Measurements from ENCODE around the gene NENF.

Gene NENF

GRCh38 chr1:212401838-212402582 lies 30.7 kb upstream of the NENF start:
- H4K8ac ChIP-seq (ENCODE audit: low read depth, low read length) = no peak overlapping the region
- peaks cover 4 to 15% of the 10 kb centered on the region in 2 donors for H3K9me3 ChIP-seq (replicated peaks in 1 of 2; ENCODE audit: control insufficient read depth in 2 of 2, insufficient read depth in 1 of 2, low read depth in 1 of 2, low read length in 2 of 2)
- no peak overlapping the region for H3K18ac ChIP-seq (ENCODE audit: low read length)
- no peak overlapping the region for H3K4ac ChIP-seq (ENCODE audit: low read length)
- no peaks in the 10 kb centered on the region for H3K27me3 ChIP-seq (ENCODE audit: control insufficient read depth in 3 of 3, insufficient read depth in 3 of 3, low read depth in 1 of 3, low read length in 3 of 3)
- no peak for DNase-seq (ENCODE audit: low spot score)
- H3K79me1 ChIP-seq (ENCODE audit: low read depth, low read length) = no peaks in the 10 kb centered on the region
- H3K4me2 ChIP-seq (ENCODE audit: insufficient read depth, low read length, poor library complexity, severe bottlenecking) = no peak overlapping the region
- H2AFZ ChIP-seq (ENCODE audit: low read length) = no peak overlapping the region
- no peak overlapping the region for H2BK15ac ChIP-seq (ENCODE audit: low read length)
- H3K23ac ChIP-seq (ENCODE audit: low read depth, low read length, poor library complexity) = no peak overlapping the region
- H2BK120ac ChIP-seq (ENCODE audit: low read depth, low read length) = no peak overlapping the region
- H3K27ac ChIP-seq (replicated peaks; ENCODE audit: low read length) = no peak overlapping the region
- no peak overlapping the region for H3K14ac ChIP-seq (ENCODE audit: low read length)
- no peak overlapping the region for H2BK12ac ChIP-seq (ENCODE audit: low read length)
- no peaks in the 10 kb centered on the region for H3K4me1 ChIP-seq (ENCODE audit: control insufficient read depth in 2 of 2, insufficient read depth in 1 of 2, low read depth in 1 of 2, low read length in 2 of 2)
- H2AK5ac ChIP-seq (ENCODE audit: low read depth, low read length) = no peak overlapping the region
- H4K91ac ChIP-seq (ENCODE audit: low read depth, low read length, poor library complexity) = no peak overlapping the region
- H3K36me3 ChIP-seq (replicated peaks in 1 of 2; ENCODE audit: control insufficient read depth in 2 of 2, insufficient read depth in 2 of 2, low read length in 2 of 2) = peaks cover 17 to 70% of the 10 kb centered on the region in 2 donors
- no peak overlapping the region for H2BK5ac ChIP-seq (ENCODE audit: low read length)
- H3K4me3 ChIP-seq (ENCODE audit: low read length in 2 of 2) = no peak overlapping the region
- WGBS, 2 donors (ENCODE audit: extremely low coverage in 2 of 2, insufficient read length in 2 of 2, insufficient replicate concordance in 1 of 2) = no CpG with 5 or more reads among the region's 7 CpGs
- no peak overlapping the region for H3K9ac ChIP-seq (ENCODE audit: low read depth, low read length, poor library complexity)

- no peak overlapping the region for H2BK12ac ChIP-seq (ENCODE audit: low read length)
- WGBS, 2 donors (ENCODE audit: extremely low coverage in 2 of 2, insufficient read length in 2 of 2, insufficient replicate concordance in 1 of 2) = no CpG with 5 or more reads among the region's 7 CpGs
- no peak overlapping the region for H3K18ac ChIP-seq (ENCODE audit: low read length)
- H4K8ac ChIP-seq (ENCODE audit: low read depth, low read length) = no peak overlapping the region
- H3K4me1 ChIP-seq (ENCODE audit: control insufficient read depth in 2 of 2, insufficient read depth in 1 of 2, low read depth in 1 of 2, low read length in 2 of 2) = no peaks in the 10 kb centered on the region
- no peak overlapping the region for H2BK120ac ChIP-seq (ENCODE audit: low read depth, low read length)
- H3K27me3 ChIP-seq (ENCODE audit: control insufficient read depth in 3 of 3, insufficient read depth in 3 of 3, low read depth in 1 of 3, low read length in 3 of 3) = no peaks in the 10 kb centered on the region
- no peak overlapping the region for H4K91ac ChIP-seq (ENCODE audit: low read depth, low read length, poor library complexity)
- peaks cover 21 to 77% of the 10 kb centered on the region in 2 donors for H3K36me3 ChIP-seq (replicated peaks in 1 of 2; ENCODE audit: control insufficient read depth in 2 of 2, insufficient read depth in 2 of 2, low read length in 2 of 2)
- no peak overlapping the region for H2AFZ ChIP-seq (ENCODE audit: low read length)
- H2BK5ac ChIP-seq (ENCODE audit: low read length) = no peak overlapping the region
- no peak overlapping the region for H3K4me3 ChIP-seq (ENCODE audit: low read length in 2 of 2)
- no peak overlapping the region for H3K9ac ChIP-seq (ENCODE audit: low read depth, low read length, poor library complexity)
- DNase-seq (ENCODE audit: low spot score) = no peak
- H3K27ac ChIP-seq (replicated peaks; ENCODE audit: low read length) = no peak overlapping the region
- no peak overlapping the region for H2BK15ac ChIP-seq (ENCODE audit: low read length)
- no peak overlapping the region for H3K14ac ChIP-seq (ENCODE audit: low read length)
- peaks cover 4 to 10% of the 10 kb centered on the region in 2 donors for H3K9me3 ChIP-seq (replicated peaks in 1 of 2; ENCODE audit: control insufficient read depth in 2 of 2, insufficient read depth in 1 of 2, low read depth in 1 of 2, low read length in 2 of 2)
- H3K23ac ChIP-seq (ENCODE audit: low read depth, low read length, poor library complexity) = no peak overlapping the region
- H2AK5ac ChIP-seq (ENCODE audit: low read depth, low read length) = no peak overlapping the region
- no peak overlapping the region for H3K4ac ChIP-seq (ENCODE audit: low read length)
- no peaks in the 10 kb centered on the region for H3K79me1 ChIP-seq (ENCODE audit: low read depth, low read length)
- H3K4me2 ChIP-seq (ENCODE audit: insufficient read depth, low read length, poor library complexity, severe bottlenecking) = no peak overlapping the region
Measured at GRCh38 chr1:212402666-212403321, 29.9 kb upstream of the NENF start.

GRCh38 chr1:212410231-212410820 lies 22.4 kb upstream of the NENF start:
- H2AFZ ChIP-seq (ENCODE audit: low read length) = no peak overlapping the region
- no peak overlapping the region for H2AK5ac ChIP-seq (ENCODE audit: low read depth, low read length)
- H2BK5ac ChIP-seq (ENCODE audit: low read length) = no peak overlapping the region
- no peak overlapping the region for H3K4me3 ChIP-seq (ENCODE audit: low read length in 2 of 2)
- WGBS, 2 donors (ENCODE audit: extremely low coverage in 2 of 2, insufficient read length in 2 of 2, insufficient replicate concordance in 1 of 2) = no CpG with 5 or more reads among the region's 8 CpGs
- H3K27me3 ChIP-seq (ENCODE audit: control insufficient read depth in 3 of 3, insufficient read depth in 3 of 3, low read depth in 1 of 3, low read length in 3 of 3) = peaks cover 0 to 13% (median 0%) of the 10 kb centered on the region in 3 experiments
- no peak overlapping the region for H3K9ac ChIP-seq (ENCODE audit: low read depth, low read length, poor library complexity)
- H3K18ac ChIP-seq (ENCODE audit: low read length) = no peak overlapping the region
- peaks cover 32 to 70% of the 10 kb centered on the region in 2 donors for H3K36me3 ChIP-seq (replicated peaks in 1 of 2; ENCODE audit: control insufficient read depth in 2 of 2, insufficient read depth in 2 of 2, low read length in 2 of 2)
- no peak overlapping the region for H4K8ac ChIP-seq (ENCODE audit: low read depth, low read length)
- no peak overlapping the region for H3K14ac ChIP-seq (ENCODE audit: low read length)
- H3K27ac ChIP-seq (replicated peaks; ENCODE audit: low read length) = no peak overlapping the region
- no peak overlapping the region for H2BK15ac ChIP-seq (ENCODE audit: low read length)
- H3K23ac ChIP-seq (ENCODE audit: low read depth, low read length, poor library complexity) = no peak overlapping the region
- H2BK120ac ChIP-seq (ENCODE audit: low read depth, low read length) = no peak overlapping the region
- H3K4ac ChIP-seq (ENCODE audit: low read length) = no peak overlapping the region
- no peaks in the 10 kb centered on the region for H3K79me1 ChIP-seq (ENCODE audit: low read depth, low read length)
- no peak for DNase-seq (ENCODE audit: low spot score)
- no peak overlapping the region for H4K91ac ChIP-seq (ENCODE audit: low read depth, low read length, poor library complexity)
- no peak overlapping the region for H2BK12ac ChIP-seq (ENCODE audit: low read length)
- H3K4me2 ChIP-seq (ENCODE audit: insufficient read depth, low read length, poor library complexity, severe bottlenecking) = no peak overlapping the region
- H3K9me3 ChIP-seq (replicated peaks in 1 of 2; ENCODE audit: control insufficient read depth in 2 of 2, insufficient read depth in 1 of 2, low read depth in 1 of 2, low read length in 2 of 2) = peaks cover 0 to 10% of the 10 kb centered on the region in 2 donors
- peaks cover 0 to 7% of the 10 kb centered on the region in 2 donors for H3K4me1 ChIP-seq (ENCODE audit: control insufficient read depth in 2 of 2, insufficient read depth in 1 of 2, low read depth in 1 of 2, low read length in 2 of 2)

- Histone ChIP-seq H2AK5ac (ENCODE audit: low read depth, low read length) (no peak overlapping the region), H3K79me1 (ENCODE audit: low read depth, low read length) (no peaks in the 10 kb centered on the region), H3K23ac (ENCODE audit: low read depth, low read length, poor library complexity) (no peak overlapping the region), H2BK5ac (ENCODE audit: low read length) (no peak overlapping the region), H3K36me3 (replicated peaks in 1 of 2; ENCODE audit: control insufficient read depth in 2 of 2, insufficient read depth in 2 of 2, low read length in 2 of 2) (peaks cover 21 to 50% of the 10 kb centered on the region in 2 donors), H3K27me3 (ENCODE audit: control insufficient read depth in 3 of 3, insufficient read depth in 3 of 3, low read depth in 1 of 3, low read length in 3 of 3) (peaks cover 0 to 13% (median 0%) of the 10 kb centered on the region in 3 experiments), H3K4ac (ENCODE audit: low read length) (no peak overlapping the region), H2BK120ac (ENCODE audit: low read depth, low read length) (no peak overlapping the region), H3K4me1 (ENCODE audit: control insufficient read depth in 2 of 2, insufficient read depth in 1 of 2, low read depth in 1 of 2, low read length in 2 of 2) (peaks cover 0 to 8% of the 10 kb centered on the region in 2 donors), H2BK15ac (ENCODE audit: low read length) (no peak overlapping the region), H4K91ac (ENCODE audit: low read depth, low read length, poor library complexity) (no peak overlapping the region), H3K4me2 (ENCODE audit: insufficient read depth, low read length, poor library complexity, severe bottlenecking) (no peak overlapping the region), H3K9me3 (replicated peaks in 1 of 2; ENCODE audit: control insufficient read depth in 2 of 2, insufficient read depth in 1 of 2, low read depth in 1 of 2, low read length in 2 of 2) (no peaks in the 10 kb centered on the region), H3K9ac (ENCODE audit: low read depth, low read length, poor library complexity) (no peak overlapping the region), H4K8ac (ENCODE audit: low read depth, low read length) (no peak overlapping the region), H3K14ac (ENCODE audit: low read length) (no peak overlapping the region), H3K27ac (replicated peaks; ENCODE audit: low read length) (no peak overlapping the region), H3K4me3 (ENCODE audit: low read length in 2 of 2) (no peak overlapping the region), H3K18ac (ENCODE audit: low read length) (no peak overlapping the region), H2BK12ac (ENCODE audit: low read length) (no peak overlapping the region), H2AFZ (ENCODE audit: low read length) (no peak overlapping the region)
- WGBS, 2 donors (ENCODE audit: extremely low coverage in 2 of 2, insufficient read length in 2 of 2, insufficient replicate concordance in 1 of 2) = no CpG with 5 or more reads among the region's 3 CpGs
- DNase-seq (ENCODE audit: low spot score) = no peak
Measured at GRCh38 chr1:212412374-212412773, 20.3 kb upstream of the NENF start.

Data from neuronal stem cell (in vitro differentiated cells).